ENCODE data around the gene IL5RA. TPM values are rescaled to one million over a fixed set of nuclear protein-coding genes. Genes with fewer than 3 reads are reported as not detected.

IL5RA gene
- total RNA-seq, 1 donor from 2014 or later, result not detected

DNA sequence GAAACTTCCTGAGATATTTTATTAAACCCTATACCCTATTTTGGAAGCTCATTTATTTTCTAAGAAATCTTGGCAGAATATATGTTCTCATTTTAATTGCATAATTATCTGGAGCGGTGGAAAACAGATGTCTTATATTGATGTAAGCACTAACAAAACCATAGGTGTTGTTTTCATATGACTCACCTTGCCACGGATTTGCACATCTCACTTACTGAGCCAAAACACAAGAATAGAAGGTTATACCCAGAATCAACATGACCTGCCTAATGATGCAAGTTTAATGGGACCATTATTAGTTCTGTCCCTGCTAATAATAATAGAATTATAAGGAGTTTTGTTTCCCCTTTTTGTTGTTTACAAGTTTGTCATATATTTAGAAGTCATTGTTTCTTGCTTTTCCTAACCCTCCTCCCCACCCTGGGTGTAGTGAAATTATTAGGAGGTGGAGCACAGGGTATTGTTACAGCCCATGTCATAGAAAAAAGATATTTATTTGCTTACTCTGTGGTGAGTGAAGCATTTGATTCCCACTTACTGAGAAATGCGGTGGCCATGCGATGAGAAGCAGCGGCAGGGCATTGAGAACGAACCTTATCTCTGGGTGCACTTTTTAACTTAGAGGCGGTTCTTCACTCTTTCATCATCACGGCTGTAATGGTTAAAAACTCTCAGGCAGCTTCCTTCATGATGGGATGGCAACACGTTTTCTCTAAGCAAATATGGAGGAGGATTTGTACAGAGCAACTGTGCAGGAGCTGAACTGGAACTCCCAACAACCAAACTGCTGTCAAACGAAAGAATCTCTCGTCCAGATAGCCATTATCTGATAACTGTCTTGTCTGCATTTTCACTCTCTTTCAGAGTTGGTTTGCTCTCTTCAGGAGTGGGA lies 521 bp downstream of the IL5RA start:
- DNase-seq (ENCODE audit: low spot score), result no peak

DNA sequence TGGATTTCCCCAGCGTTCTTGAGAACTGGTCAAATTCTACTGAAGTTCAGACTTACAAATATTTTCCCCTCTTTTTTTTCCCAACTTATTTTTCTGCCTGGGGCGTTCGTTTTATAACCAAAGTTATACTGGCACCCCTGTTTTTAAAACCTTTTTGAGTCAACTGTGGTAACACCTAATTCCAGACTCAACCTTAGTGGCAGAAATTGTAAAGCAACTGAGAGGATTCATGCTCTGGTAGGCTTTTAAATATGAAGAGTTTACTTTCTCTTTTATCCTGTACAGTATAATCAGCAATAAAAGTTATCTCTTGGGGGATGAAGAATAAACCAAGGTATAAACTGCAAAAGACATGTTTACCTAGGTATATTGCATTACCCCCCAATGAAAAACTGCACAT lies 2.3 kb downstream of the IL5RA start:
- DNase-seq (ENCODE audit: low spot score), result no peak

DNA sequence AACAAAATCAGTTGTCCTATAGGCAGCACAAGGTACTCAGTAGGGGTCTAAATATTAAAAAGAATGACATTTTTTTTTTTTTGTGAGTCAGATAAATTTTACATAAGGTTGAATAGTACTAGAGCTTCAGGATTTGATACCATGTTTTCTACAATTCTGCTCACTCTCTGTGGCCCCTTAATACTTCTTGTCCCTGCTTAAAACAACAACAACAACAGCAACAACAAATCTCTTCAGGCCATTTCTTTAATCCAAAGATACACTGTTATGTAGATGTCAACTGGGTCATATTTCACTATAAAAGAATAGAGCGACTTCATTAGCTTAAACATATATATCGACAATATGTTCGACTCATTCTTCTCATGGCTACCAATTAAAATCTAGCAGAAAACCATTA lies 3.0 kb downstream of the IL5RA start:
- no peak for DNase-seq (ENCODE audit: low spot score)

GRCh38 chr3:3105815-3106214 lies 4.4 kb downstream of the IL5RA start:
- DNase-seq (ENCODE audit: low spot score), result no peak

DNA sequence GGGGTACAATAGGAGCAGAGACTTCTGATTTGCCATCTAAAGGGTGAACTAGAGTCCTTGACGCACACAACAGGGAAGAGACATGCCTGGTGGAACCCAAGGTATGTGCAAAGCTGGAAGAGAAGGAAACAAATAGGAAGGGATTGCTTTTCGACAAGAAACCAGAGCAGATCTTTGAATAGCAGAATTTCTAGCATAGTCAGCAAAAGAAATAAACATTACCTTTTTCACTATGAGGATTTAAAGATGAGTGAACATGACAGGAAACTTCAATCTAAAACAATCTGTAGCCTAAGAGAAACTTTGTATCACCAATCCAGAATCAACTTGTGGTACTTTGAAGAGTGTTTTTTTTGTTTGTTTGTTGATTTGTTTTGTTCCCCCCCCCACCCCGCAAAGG lies 4.9 kb downstream of the IL5RA start:
- DNase-seq (ENCODE audit: low spot score), result no peak

DNA sequence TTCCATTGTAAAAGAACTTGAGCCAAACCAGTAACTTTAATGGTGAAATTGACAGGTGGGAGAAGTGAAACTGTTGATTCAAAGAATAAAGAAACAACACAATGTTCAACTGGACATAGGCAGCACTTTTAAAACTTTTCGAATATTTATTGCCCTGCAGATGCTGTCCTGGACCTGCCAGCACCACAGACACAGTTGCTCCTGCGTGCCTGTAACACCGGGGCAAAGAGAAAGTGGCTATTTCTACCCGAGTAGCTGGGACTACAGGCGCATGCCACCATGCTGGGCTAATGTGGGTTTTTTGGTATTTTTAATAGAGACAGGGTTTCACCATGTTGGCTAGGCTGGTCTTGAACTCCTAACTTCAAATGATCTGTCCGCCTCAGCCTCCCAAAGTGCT lies 7.4 kb downstream of the IL5RA start:
- DNase-seq (ENCODE audit: low spot score), result no peak

GRCh38 chr3:3101660-3102458 lies 8.3 kb downstream of the IL5RA start:
- DNase-seq (ENCODE audit: low spot score), result no peak

DNA sequence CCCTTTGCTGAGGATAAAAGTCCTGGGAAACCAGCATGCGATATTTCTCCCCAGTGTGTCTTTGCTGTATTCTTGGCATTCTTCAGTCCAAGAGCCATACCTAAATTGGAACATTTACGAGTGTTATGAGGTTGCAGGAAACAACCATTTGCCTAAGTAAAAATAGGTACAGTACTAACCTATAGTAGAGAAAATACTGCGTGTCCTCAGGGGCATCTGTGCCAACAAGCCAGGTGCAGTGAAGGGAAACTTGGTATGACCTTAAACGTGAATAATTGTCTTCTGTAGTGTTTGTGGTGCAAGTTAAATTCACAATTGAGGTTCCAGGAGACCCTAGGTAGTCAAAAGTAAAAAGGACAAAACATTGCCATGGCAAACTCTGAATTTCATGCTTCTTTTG lies 12.2 kb downstream of the IL5RA start:
- no peak for DNase-seq (ENCODE audit: low spot score)

DNA sequence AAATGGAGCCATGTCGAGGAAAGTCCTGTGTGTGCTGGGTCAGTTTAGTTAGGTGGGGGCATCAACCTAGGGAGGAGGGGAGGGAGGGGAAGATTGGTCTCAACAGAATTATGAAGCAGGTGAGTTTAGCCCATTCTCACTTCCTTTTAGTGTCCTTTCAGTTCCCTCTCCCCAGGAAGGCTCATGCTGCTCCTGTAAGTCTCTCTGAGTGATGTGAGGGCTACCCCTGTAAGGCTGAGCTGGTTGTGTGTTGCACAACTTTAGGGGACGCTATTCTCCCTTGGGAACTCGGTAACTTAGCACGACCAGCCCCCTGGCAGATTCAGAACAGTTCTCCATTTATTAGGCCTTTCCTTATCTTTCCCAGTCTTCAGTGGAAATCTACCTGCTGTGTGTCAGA lies 21.2 kb downstream of the IL5RA start:
- no peak for DNase-seq (ENCODE audit: low spot score)

GRCh38 chr3:3087716-3088465 lies 22.3 kb downstream of the IL5RA start:
- no peak for DNase-seq (ENCODE audit: low spot score)

DNA sequence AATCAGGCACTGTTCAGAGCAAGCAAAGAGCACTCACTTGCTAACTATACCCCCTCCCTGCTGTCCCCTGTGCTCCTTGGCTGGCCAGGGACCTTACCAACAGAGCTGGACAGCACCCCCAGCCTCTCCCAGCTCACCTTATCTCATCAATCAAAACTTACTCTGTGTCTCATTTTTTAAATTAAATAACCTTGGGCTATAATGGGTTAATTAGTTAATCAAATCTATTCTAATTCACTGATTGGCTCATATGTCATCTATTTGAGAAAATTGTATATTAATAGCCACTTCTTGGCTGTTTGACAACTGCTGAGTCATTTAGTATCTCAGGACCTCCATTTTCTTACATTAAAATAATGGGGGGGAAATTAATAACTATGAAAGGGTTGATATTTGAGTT lies 22.9 kb downstream of the IL5RA start:
- DNase-seq (ENCODE audit: low spot score), result no peak

GRCh38 chr3:3086239-3086638 lies 23.9 kb downstream of the IL5RA start:
- no peak for DNase-seq (ENCODE audit: low spot score)

- DNase-seq (ENCODE audit: low spot score), result no peak
These were observed 24.4 kb downstream of the IL5RA start for GRCh38 chr3:3085782-3086181.

- DNase-seq (ENCODE audit: low spot score), result no peak
These were observed 25.3 kb downstream of the IL5RA start for GRCh38 chr3:3084890-3085289.

DNA sequence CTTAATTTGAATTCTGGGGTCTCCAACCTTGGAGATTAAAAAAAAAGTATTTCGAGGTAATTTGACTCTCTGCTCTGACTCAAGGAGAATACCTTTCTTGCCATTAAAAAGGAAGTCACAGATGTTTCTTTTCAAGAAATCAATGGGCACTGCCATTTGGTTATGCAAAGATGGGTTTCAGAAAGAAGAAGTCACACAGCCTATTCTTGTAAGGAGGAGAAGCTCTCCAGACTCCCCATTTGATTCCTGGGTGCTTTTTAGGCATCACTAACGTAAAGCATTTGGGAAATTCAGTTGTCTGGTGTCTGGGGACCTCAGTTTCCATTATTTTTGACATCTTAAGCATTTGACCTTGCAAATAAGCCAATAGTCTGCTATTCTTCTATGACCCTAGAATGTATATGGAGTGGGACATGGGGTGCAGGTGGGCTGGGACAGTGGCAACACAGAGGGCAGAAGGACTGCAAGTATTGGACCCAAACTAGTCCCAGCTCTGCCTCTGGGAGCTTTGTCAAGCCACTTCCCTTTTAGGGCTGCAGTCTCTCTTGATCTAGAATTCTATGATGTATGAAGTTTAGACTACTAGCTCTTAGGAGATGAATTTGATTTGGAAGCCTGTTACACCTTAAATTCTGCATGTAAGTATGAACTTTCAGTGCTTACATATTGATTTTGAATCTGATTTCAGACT lies 27.8 kb downstream of the IL5RA start:
- no peak for DNase-seq (ENCODE audit: low spot score)

DNA sequence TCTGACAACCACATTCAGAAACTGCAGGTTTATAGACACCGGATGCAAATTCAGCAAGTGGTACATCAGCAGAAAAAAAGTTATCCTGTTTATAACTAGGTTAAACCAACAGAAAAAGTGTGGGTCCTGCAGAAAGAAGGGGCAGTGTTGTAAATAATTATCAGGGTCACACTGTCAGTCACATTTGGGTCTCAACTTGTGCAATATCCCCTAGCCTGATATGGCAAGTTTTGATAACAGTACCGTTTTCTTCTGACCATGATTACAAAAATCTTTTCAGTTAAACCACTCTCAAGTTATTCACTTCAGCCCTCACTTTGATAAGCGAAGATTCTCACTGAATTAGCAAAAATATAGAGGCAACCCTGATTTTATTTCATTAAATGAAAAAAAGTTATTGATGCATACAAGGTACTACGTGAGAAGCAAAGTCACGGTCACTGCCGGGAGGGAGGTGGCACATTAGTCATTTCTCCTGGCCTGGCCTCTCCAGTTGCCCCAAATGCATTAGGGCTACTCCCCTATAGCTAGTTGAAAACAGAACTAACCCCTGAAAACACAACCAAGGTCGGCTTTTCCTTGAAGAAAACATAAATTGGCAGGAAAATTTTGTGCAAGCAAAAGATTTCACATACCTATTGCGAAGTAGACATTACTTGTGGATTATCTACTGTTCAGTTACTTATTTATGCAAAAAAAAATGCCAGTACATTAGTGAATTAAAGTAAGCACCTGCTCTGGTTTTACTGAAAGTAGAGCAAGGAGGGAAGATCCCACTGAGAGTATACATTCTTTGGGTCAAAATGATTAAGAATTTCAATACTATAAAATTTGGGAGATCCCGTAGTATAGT lies 28.6 kb downstream of the IL5RA start:
- DNase-seq (ENCODE audit: low spot score), result no peak

- DNase-seq (ENCODE audit: low spot score), result no peak
These were observed 29.9 kb downstream of the IL5RA start for GRCh38 chr3:3080309-3080708.

- DNase-seq (ENCODE audit: low spot score), result no peak
These were observed 35.5 kb downstream of the IL5RA start for GRCh38 chr3:3074551-3075257.

DNA sequence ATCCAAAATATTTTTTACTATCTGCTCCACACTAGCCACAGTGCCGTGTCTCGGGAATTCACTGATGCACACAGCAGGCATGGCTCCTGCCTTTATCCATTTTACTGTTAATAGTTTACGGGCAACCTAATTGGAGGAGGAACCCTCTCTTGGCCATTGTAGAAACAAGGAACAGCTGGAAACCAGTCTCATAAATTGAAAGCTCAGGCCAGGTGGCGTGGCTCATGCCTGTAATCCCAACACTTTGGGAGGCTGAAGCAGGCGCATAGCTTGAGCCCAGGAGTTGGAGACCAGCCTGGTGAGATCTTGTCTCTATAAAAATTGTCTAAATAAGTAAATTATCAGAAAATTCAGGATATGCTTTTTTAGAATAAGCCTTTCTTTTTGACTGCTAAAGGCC lies 39.0 kb downstream of the IL5RA start:
- no peak for DNase-seq (ENCODE audit: low spot score)

DNA sequence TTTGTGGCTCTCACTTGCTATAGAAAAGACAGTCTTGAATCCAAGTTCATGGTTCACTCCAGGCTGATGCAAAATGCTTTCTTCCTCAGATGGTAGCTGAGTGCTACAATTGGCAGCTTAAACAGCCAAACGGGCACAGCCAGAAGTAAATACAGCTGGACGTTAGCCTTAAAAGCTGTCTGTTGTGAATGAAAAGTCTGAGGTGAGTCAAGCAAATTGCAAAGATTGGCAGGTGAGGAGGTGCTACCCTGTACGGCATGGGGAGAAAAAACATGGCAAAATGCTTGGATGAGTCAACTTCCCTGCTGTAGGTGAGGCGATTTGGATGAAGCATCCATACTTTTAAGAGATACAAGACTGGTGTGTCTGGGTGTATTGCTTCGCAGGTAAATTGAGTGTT lies 40.5 kb downstream of the IL5RA start:
- no peak for DNase-seq (ENCODE audit: low spot score)
